HepG2 (cell line): ENCODE data around the gene PTPRN. TPM values are rescaled to one million over a fixed set of nuclear protein-coding genes. Genes with fewer than 3 reads are reported as not detected.

ENCODE experiments used
- GTF3A ChIP-seq: sonication (generic); formaldehyde crosslinking; conservative IDR thresholded peaks from 2 replicates; pipeline ENCODE4 v1.4.0; 2020; ENCODE audit warnings: mild to moderate bottlenecking, missing genetic modification reagents
- JUN ChIP-seq: sonication (generic); formaldehyde crosslinking; IDR thresholded peaks from 2 replicates; pipeline ENCODE4 v1.4.0; 2020; ENCODE audit warnings: mild to moderate bottlenecking, missing genetic modification reagents
- MBD4 ChIP-seq: IDR thresholded peaks from 2 replicates; pipeline ENCODE4 v1.6.1; 2012; ENCODE audit warnings: low read length, inconsistent platforms, borderline replicate concordance
- NR2F6 ChIP-seq, 2 experiments: IDR thresholded peaks; 2 replicates each; pipeline ENCODE4 v1.6.1; 2016; ENCODE audit warnings: antibody characterized with exemption in 1 of 2, mild to moderate bottlenecking in 1 of 2
- RBM22 ChIP-seq: fragments of 200-400 bp; formaldehyde crosslinking; optimal IDR thresholded peaks from 2 replicates; pipeline ENCODE3; 2017; ENCODE audit warnings: mild to moderate bottlenecking, low read length, moderate library complexity
- TP53 ChIP-seq: sonication (generic); formaldehyde crosslinking; conservative IDR thresholded peaks from 2 replicates; pipeline ENCODE4 v1.4.0; 2020; ENCODE audit warnings: missing genetic modification reagents
- ZNF263 ChIP-seq: sonication (generic); formaldehyde crosslinking; IDR thresholded peaks from 2 replicates; pipeline ENCODE4 v1.4.0; 2020; ENCODE audit warnings: missing genetic modification reagents
- ZNF274 ChIP-seq: sonication (generic); formaldehyde crosslinking; IDR thresholded peaks from 2 replicates; pipeline ENCODE4 v1.5.1; 2020; ENCODE audit warnings: mild to moderate bottlenecking, missing genetic modification reagents
- ZNF329 ChIP-seq: sonication (generic); formaldehyde crosslinking; IDR thresholded peaks from 2 replicates; pipeline ENCODE4 v1.9.0; 2021; ENCODE audit warnings: low read depth, mild to moderate bottlenecking, missing genetic modification reagents
- ZNF460 ChIP-seq: sonication (generic); formaldehyde crosslinking; IDR thresholded peaks from 2 replicates; pipeline ENCODE4 v1.5.1; 2020; ENCODE audit warnings: missing genetic modification reagents, mild to moderate bottlenecking, borderline replicate concordance
- ZNF670 ChIP-seq: sonication (generic); formaldehyde crosslinking; IDR thresholded peaks from 2 replicates; pipeline ENCODE4 v1.8.0; 2022; ENCODE audit warnings: mild to moderate bottlenecking, missing genetic modification reagents, borderline replicate concordance
- ZNF776 ChIP-seq: sonication (generic); formaldehyde crosslinking; IDR thresholded peaks from 2 replicates; pipeline ENCODE4 v1.4.0; 2020; ENCODE audit warnings: mild to moderate bottlenecking, missing genetic modification reagents
- polyA plus RNA-seq, 8 experiments: library from polyadenylated mRNA; depleted of rRNA in 3 of 8; stranded (reverse) in 7 of 8; unstranded in 1 of 8; fragments of >200 nt; fragmentation: Illumina TruSeq in 4 of 8; extraction: Trizol in 4 of 8; gene quantifications; 2 replicates each; pipeline versions ENCODE4 v1.2.1 to v1.2.3, GENCODE V29; 2011 to 2016; ENCODE audit warnings: low read depth in 4 of 8, missing spikeins in 1 of 8, mixed read lengths in 1 of 8; ENCODE audit not compliant: insufficient read depth in 1 of 8
- total RNA-seq, 5 experiments: library from RNA; depleted of rRNA; stranded (reverse); fragments of >200 nt; fragmentation: Illumina TruSeq; extraction: Trizol; gene quantifications; 2 replicates each; pipeline ENCODE4 v1.2.3, GENCODE V29; 2016; ENCODE audit warnings: low read depth in 1 of 5
- TF ChIP-seq, protein P1 (sequence below), 2 experiments: sonication (generic) in 1 of 2; formaldehyde crosslinking in 1 of 2; IDR thresholded peaks; 2 replicates each; pipeline versions ENCODE4 v1.6.1 to v1.9.0; 2014 to 2022; ENCODE audit warnings: antibody characterized with exemption in 1 of 2, borderline replicate concordance in 1 of 2, inconsistent platforms in 1 of 2, low read depth in 1 of 2, missing genetic modification reagents in 1 of 2
- TF ChIP-seq, protein P2 (sequence below): sonication (generic); formaldehyde crosslinking; IDR thresholded peaks from 2 replicates; pipeline ENCODE4 v1.5.0; 2020; ENCODE audit warnings: missing genetic modification reagents, mild to moderate bottlenecking, borderline replicate concordance
- TF ChIP-seq, protein P3 (sequence below): IDR thresholded peaks from 2 replicates; pipeline ENCODE4 v1.6.1; 2016; ENCODE audit warnings: low read depth, missing genetic modification reagents, missing compliant biosample characterization

PTPRN gene
- total and polyA plus RNA-seq, 2 of the 13 experiments (the other 11 are each of a cell fraction or from before 2014, with no cell fraction given), result 0.26 TPM; not detected in 1

DNA sequence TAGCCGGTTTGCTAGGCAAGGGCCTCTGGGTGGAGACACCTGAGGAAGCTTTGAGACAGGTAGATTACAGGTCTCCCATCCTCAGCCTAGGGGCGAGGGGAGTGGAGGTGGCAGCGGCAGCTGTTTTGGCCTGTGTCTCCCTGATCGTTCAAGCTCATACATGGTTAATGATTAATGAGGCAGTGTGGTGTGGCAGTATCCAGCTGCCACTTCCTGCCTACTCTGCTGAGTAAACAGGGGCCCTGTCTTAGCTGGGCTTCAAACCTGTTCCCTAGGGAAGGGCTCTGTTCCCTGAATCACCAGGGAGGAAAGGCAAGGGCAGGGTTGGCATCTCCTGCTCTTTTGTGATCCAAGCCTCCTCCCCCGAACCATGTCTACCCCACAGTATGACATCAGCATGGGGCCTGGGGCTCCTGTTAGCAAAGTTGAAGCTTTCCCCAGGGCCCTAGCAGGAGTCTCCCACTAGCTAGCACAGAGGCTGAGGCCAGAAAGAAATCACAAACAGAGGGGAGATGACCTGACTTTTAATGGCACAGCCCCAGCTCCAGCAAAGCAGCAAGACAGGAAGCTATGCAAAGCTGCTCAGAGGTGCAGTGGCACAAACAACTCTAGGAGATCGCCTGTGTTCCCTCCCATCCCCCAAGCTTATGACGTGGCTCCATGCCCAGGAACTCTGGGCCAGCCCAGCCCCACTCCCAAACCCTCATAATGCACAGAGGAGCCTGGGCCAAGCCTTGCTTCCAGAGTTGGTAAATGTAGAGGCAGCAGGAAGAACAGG lies 59.8 kb downstream of the PTPRN start (continued):
- TF ChIP-seq, protein P1, sequence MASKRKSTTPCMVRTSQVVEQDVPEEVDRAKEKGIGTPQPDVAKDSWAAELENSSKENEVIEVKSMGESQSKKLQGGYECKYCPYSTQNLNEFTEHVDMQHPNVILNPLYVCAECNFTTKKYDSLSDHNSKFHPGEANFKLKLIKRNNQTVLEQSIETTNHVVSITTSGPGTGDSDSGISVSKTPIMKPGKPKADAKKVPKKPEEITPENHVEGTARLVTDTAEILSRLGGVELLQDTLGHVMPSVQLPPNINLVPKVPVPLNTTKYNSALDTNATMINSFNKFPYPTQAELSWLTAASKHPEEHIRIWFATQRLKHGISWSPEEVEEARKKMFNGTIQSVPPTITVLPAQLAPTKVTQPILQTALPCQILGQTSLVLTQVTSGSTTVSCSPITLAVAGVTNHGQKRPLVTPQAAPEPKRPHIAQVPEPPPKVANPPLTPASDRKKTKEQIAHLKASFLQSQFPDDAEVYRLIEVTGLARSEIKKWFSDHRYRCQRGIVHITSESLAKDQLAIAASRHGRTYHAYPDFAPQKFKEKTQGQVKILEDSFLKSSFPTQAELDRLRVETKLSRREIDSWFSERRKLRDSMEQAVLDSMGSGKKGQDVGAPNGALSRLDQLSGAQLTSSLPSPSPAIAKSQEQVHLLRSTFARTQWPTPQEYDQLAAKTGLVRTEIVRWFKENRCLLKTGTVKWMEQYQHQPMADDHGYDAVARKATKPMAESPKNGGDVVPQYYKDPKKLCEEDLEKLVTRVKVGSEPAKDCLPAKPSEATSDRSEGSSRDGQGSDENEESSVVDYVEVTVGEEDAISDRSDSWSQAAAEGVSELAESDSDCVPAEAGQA (IDR thresholded peaks at IDR 0.05; ENCODE audit: low read depth), result 0 out of 2 replicates have a peak, but pooled peaks have one; percentile 35
- TF ChIP-seq, protein P1 (CRISPR knock-in tag; IDR thresholded peaks at IDR 0.05; ENCODE audit: borderline replicate concordance), result no peak
- TF ChIP-seq MBD4 (no peak), ZNF776 (no peak), NR2F6 (IDR thresholded peaks at IDR 0.05) (peak; percentile 28; the same call in 1 of the 2 replicates), NR2F6 (CRISPR knock-in tag; IDR thresholded peaks at IDR 0.05) (peak; percentile 30; the same call in 1 of the 2 replicates), RBM22 (peak; percentile 88), ZNF263 (CRISPR knock-in tag) (no peak), TP53 (CRISPR knock-in tag) (no peak), ZNF274 (0 out of 2 replicates have a peak, but pooled peaks have one; percentile 40), ZNF670 (peak; percentile 92; the same call in 1 of the 2 replicates), GTF3A (CRISPR knock-in tag) (no peak), ZNF460 (peak; percentile 17; the same call in 1 of the 2 replicates), ZNF329 (CRISPR knock-in tag) (no peak), JUN (peak; percentile 86)
- TF ChIP-seq, protein P2, sequence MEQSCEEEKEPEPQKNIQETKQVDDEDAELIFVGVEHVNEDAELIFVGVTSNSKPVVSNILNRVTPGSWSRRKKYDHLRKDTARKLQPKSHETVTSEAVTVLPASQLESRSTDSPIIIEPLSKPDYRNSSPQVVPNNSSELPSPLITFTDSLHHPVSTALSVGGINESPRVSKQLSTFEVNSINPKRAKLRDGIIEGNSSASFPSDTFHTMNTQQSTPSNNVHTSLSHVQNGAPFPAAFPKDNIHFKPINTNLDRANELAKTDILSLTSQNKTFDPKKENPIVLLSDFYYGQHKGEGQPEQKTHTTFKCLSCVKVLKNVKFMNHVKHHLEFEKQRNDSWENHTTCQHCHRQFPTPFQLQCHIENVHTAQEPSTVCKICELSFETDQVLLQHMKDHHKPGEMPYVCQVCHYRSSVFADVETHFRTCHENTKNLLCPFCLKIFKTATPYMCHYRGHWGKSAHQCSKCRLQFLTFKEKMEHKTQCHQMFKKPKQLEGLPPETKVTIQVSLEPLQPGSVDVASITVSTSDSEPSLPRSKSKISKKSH (CRISPR knock-in tag), result peak; percentile 91; the same call in 1 of the 2 replicates
- TF ChIP-seq, protein P3, sequence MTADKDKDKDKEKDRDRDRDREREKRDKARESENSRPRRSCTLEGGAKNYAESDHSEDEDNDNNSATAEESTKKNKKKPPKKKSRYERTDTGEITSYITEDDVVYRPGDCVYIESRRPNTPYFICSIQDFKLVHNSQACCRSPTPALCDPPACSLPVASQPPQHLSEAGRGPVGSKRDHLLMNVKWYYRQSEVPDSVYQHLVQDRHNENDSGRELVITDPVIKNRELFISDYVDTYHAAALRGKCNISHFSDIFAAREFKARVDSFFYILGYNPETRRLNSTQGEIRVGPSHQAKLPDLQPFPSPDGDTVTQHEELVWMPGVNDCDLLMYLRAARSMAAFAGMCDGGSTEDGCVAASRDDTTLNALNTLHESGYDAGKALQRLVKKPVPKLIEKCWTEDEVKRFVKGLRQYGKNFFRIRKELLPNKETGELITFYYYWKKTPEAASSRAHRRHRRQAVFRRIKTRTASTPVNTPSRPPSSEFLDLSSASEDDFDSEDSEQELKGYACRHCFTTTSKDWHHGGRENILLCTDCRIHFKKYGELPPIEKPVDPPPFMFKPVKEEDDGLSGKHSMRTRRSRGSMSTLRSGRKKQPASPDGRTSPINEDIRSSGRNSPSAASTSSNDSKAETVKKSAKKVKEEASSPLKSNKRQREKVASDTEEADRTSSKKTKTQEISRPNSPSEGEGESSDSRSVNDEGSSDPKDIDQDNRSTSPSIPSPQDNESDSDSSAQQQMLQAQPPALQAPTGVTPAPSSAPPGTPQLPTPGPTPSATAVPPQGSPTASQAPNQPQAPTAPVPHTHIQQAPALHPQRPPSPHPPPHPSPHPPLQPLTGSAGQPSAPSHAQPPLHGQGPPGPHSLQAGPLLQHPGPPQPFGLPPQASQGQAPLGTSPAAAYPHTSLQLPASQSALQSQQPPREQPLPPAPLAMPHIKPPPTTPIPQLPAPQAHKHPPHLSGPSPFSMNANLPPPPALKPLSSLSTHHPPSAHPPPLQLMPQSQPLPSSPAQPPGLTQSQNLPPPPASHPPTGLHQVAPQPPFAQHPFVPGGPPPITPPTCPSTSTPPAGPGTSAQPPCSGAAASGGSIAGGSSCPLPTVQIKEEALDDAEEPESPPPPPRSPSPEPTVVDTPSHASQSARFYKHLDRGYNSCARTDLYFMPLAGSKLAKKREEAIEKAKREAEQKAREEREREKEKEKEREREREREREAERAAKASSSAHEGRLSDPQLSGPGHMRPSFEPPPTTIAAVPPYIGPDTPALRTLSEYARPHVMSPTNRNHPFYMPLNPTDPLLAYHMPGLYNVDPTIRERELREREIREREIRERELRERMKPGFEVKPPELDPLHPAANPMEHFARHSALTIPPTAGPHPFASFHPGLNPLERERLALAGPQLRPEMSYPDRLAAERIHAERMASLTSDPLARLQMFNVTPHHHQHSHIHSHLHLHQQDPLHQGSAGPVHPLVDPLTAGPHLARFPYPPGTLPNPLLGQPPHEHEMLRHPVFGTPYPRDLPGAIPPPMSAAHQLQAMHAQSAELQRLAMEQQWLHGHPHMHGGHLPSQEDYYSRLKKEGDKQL (CRISPR knock-in tag), result no peak
